ENCODE measurements around the gene KRT73. TPM values are rescaled to one million over a fixed set of nuclear protein-coding genes. Genes with fewer than 3 reads are reported as not detected.

KRT73 gene
- total and polyA plus RNA-seq, 2 donors (not counting 3 experiments of a cell fraction or from before 2014, with no cell fraction given): not detected

DNA sequence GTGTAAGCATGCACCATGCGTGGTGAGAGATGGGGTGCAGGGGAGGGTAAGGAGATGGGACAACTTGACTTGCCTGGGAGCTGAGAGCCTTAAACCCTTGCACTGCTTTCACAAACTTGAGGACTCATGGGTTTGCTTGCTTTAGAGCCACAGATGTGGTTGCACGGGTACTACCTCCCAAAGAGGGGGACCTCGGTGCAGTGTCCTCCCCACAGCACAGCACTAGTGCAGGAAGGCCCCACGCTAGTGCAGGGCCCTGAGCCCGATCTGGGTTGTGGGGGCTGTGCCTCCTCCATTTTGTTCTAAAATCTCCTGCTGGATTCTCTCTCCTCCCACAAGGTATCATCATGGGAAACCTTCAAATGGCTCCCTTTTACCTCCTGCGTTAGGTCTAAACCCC lies 28.3 kb downstream of the KRT73 start:
- ChIA-PET CTCF (interaction anchor here (1.8 kb wide), 1 partner anchor 276 kb away, joined by 6 read pairs; no protein-coding TSS in a partner anchor), POLR2A (no interaction called here)
- H3K27ac ChIP-seq (ENCODE audit: insufficient read depth, low read depth, low read length): no peak overlapping the region
- intact Hi-C loops (cut with micrococcal nuclease): no loop called here
- no peak overlapping the region for H3K9ac ChIP-seq (replicated peaks; ENCODE audit: extremely low read depth, insufficient read depth, low read length)
- no TSS peak for BruUV-seq (replicated peaks)
- H3K36me3 ChIP-seq (ENCODE audit: control insufficient read depth in 2 of 2, extremely low read depth in 1 of 2, insufficient read depth in 2 of 2, low read length in 2 of 2): no peaks in the 10 kb centered on the region
- H3K79me2 ChIP-seq (ENCODE audit: control insufficient read depth, insufficient read depth, low read length): no peaks in the 10 kb centered on the region
- no peak overlapping the region for H3K4me3 ChIP-seq (replicated peaks in 1 of 3; ENCODE audit: insufficient read depth in 1 of 3, low read depth in 1 of 3, low read length in 3 of 3)
- no peak overlapping the region for H2AFZ ChIP-seq (ENCODE audit: low read depth, low read length)
- no peak overlapping the region for H3K4me2 ChIP-seq (ENCODE audit: insufficient read depth, low read length)
- DNase-seq (ENCODE audit: low read depth, low spot score): no peak
- dilution Hi-C loops (cut with MboI; ENCODE audit: extremely low pct_ligation_motif_present, low sequenced_read_pairs): no loop called here
- H3K4me1 ChIP-seq (ENCODE audit: control insufficient read depth, extremely low read depth, insufficient read depth, low read length): no peaks in the 10 kb centered on the region
- no peaks in the 10 kb centered on the region for H3K9me3 ChIP-seq (replicated peaks; ENCODE audit: control insufficient read depth, insufficient read depth, low read length)
- no peaks in the 10 kb centered on the region for H3K9me1 ChIP-seq (replicated peaks; ENCODE audit: control insufficient read depth, extremely low read depth, insufficient read depth, low read length)
- TF ChIP-seq GATA2 (IDR thresholded peaks at IDR 0.05; ENCODE audit: insufficient read depth, insufficient read length, low read depth, low read length) (no peak), POLR2A (IDR thresholded peaks at IDR 0.05; ENCODE audit: low read depth, low read length) (no peak), POLR2AphosphoS5 (IDR thresholded peaks at IDR 0.05; ENCODE audit: insufficient read depth, low read depth, low read length) (no peak), JUN (IDR thresholded peaks at IDR 0.05; ENCODE audit: borderline replicate concordance, insufficient read depth, insufficient read length, low read depth) (no peak), EZH2 (IDR thresholded peaks at IDR 0.05; ENCODE audit: borderline replicate concordance, low read depth, low read length, severe bottlenecking) (no peak), MYC (IDR thresholded peaks at IDR 0.05; ENCODE audit: low read depth, low read length) (no peak), FOS (IDR thresholded peaks at IDR 0.05; ENCODE audit: borderline replicate concordance, insufficient read depth, low read length) (no peak)
- TF ChIP-seq, protein P1, sequence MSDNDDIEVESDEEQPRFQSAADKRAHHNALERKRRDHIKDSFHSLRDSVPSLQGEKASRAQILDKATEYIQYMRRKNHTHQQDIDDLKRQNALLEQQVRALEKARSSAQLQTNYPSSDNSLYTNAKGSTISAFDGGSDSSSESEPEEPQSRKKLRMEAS (IDR thresholded peaks at IDR 0.05; ENCODE audit: insufficient read depth, insufficient read length): no peak
- TF ChIP-seq, protein P2, sequence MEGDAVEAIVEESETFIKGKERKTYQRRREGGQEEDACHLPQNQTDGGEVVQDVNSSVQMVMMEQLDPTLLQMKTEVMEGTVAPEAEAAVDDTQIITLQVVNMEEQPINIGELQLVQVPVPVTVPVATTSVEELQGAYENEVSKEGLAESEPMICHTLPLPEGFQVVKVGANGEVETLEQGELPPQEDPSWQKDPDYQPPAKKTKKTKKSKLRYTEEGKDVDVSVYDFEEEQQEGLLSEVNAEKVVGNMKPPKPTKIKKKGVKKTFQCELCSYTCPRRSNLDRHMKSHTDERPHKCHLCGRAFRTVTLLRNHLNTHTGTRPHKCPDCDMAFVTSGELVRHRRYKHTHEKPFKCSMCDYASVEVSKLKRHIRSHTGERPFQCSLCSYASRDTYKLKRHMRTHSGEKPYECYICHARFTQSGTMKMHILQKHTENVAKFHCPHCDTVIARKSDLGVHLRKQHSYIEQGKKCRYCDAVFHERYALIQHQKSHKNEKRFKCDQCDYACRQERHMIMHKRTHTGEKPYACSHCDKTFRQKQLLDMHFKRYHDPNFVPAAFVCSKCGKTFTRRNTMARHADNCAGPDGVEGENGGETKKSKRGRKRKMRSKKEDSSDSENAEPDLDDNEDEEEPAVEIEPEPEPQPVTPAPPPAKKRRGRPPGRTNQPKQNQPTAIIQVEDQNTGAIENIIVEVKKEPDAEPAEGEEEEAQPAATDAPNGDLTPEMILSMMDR (IDR thresholded peaks at IDR 0.05; ENCODE audit: extremely low read depth in 1 of 2, insufficient read depth in 1 of 2, low read depth in 1 of 2, low read length in 2 of 2): no peak
- no peak for FAIRE-seq
- H3K27me3 ChIP-seq (ENCODE audit: control insufficient read depth in 2 of 2, insufficient read depth in 2 of 2, low read length in 2 of 2): peaks cover 0 to 2% of the 10 kb centered on the region in 2 experiments
- H4K20me1 ChIP-seq (replicated peaks; ENCODE audit: control insufficient read depth, extremely low read depth, insufficient read depth, low read length): no peaks in the 10 kb centered on the region
